Measurements from ENCODE around the gene SVIL.
"Not testable (repeated sequence)": the region's sequence is repeated elsewhere in the genome, so short reads cannot be mapped to it uniquely, and the experiment has no call there.

The SVIL gene

DNA sequence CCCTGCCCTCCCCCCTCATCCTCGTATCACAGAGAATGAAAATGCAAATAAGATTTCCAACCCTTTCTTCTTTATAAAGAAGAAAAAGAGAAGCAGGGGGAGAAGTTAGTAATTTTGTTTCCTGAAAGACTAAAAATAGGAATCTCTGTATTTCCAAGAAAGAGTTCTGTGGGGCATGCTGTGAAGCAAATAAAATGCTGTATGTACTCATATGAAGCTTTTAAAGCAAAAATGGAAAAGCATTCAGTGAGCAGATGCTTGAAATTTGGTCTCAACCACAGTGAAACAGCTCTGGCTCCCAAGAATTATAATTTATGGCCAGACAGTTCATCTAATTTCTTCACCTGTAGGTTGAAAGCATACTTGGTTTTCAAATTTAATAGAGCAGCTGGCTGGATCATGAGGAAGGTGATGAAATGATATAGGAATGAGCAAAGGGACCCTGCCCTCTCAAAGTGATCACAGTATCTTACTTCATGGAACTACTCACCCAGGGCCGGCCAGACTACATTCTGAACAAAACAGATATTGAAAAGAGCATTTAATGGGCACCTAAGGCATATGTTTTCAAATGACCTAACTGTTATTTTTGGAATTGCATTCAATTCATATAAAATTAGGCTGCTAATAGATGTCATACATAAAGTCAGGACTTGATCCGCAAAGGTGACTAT is 31.4 kb downstream of the SVIL start:
- no peak for DNase-seq (ENCODE audit: low read depth, low spot score)

DNA sequence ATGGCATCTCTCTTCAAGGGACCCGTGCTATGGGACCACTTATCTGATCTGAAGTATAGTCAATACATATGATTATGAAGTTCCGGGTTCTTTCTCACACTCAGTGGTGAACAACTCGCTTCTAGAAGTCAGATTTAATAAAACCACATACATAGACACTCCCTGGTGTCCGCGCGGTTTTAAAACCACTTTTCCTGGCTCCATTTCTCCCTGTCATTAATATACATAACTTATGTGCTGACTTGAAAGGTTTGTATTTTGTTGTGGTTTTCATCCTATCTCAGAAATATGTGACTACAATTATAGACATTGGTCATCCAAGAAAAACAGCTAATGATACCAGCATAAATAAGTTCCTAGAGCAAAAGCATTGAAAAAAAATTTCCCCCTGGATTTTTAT is 34.0 kb downstream of the SVIL start:
- DNase-seq (ENCODE audit: low read depth, low spot score) = no peak

DNA sequence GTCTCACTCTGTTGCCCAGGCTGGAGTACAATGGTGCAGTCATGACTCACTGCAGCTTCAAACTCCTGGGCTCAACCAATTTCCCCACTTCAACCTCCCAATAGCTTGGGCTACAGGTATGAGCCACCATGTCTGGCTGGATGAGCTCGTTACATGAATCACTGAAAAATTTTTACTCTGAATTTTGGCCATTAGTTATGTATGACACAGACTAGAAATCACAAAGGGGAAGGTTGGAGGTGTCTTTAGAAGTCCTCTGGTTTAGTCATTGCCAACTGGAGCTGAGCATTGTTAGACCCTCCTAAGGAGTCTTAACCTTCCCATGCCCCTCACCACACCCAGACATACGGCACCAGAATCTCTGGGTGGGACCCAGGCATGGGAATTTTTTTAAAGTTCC is 34.7 kb downstream of the SVIL start:
- no peak for DNase-seq (ENCODE audit: low read depth, low spot score)

DNA sequence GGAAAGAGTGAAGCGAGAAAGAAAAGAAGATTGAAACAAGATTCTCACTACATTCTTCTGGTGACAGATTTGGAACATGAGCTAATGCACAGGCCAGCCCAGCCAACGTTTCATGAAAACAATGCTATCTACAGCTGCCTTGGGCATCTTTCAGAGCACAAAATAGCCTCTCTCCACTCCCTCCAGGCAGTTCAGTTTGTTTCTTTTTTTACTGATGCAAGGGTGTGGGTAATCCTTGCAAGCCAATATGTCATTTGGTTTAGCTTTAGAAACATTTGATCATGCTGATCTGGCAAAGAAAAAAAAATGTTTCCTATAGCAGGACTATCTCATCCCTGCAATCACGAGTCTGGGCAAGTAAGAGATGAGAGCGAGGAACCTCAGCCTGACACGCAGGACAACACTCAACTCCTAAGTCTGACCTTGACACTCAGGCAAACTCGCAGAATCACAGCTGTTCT is 35.9 kb downstream of the SVIL start:
- DNase-seq (ENCODE audit: low read depth, low spot score) = no peak

DNA sequence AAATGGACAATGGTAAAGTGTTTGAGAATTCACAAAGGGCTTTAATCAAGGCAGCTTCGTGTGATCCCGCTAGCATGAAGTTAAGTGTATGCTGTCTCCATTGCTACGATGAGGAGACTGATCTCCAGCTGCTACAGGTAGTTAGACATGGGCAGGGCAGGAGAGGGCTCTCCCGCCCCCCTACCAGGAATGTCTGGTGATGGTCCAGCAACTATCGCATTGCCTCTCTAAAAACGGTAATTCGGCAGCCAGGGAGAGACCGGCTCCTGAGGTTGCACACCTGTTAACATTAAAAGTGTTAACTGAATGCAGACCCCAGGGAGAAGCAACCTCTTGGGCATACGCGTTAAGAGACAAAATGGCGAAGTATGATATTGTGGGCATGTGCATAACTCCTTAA is 37.9 kb downstream of the SVIL start:
- DNase-seq (ENCODE audit: low read depth, low spot score) = no peak

DNA sequence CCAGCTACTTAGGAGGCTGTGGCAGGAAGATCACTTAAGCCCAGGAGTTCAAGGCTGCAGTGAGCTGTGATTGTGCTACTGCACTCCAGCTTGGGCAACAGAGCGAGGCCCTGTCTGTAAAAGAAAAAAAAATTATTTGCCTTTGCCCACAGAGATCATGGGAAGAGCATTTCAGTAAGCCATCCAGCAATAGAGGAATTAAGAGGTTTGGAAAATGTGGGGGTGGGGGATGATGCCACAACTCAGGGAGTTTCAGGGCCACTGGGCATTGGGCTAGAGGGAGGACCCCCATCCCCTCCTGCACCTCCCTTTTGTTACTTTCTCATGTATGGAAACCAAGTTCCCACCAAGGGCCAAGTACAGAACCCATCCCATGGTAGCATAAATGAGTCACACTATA is 38.4 kb downstream of the SVIL start:
- no peak for DNase-seq (ENCODE audit: low read depth, low spot score)

DNA sequence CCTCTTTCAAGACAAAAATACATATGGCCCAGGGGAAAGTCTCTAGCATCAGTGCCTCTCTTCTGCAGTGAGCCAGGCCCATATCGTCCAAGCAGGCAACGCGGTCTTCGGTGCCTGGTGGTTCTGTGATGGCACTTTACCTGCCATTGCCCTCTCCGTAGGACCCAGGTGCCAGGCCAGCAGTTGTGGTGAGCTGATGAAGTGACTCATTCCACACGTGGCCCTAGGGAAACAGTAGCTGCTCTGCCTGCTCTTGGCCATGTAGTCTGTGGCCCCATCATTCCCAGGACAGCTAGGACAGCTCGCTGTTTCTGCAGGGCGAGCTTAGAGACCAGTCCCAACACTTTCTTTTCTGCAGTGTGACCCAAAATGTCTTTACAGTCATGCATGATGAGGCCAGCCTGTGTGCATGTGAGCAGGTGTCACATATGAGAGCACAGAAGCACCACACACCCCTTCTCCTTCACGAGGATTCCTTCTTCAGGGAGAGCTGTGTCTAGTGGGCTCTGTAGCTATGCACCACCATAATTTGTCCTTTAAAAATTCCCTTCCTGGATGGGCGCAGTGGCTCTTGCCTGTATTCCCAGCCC is 39.0 kb downstream of the SVIL start:
- no peak for DNase-seq (ENCODE audit: low read depth, low spot score)

DNA sequence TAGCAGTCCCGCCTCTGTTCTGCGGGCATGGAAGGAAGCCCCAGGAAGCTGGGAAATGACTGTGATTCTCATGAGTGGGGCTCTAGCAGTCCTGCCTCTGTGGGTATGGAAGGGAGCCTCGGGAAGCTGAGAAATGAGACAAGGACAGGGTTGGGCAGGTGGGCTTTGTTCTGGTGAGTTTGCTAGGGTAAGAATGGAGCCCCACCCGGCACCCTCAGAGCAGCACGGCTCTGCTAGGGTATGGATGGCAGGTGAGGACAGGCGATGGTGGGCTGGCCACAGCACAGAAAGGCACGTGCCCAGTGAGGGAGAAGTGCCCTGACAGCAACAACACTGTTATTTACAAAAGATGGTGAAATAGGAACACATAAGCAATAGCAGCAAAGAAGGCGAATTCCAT is 39.6 kb downstream of the SVIL start:
- DNase-seq (ENCODE audit: low read depth, low spot score) = no peak

DNA sequence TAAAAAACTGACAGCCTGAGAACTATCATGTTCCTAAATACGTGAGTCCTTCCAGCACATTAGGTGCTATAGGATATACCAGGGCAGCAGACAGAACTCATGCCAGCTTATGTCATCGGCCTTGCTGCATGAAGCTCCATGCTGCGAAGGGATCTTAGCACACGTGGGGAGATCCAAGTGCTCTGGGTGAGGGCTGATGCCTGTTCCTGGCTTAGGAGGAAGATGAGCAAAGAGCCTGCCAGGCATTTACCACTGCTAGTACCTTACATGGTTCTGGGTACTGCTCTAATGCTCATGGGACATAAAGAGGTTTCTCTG is 43.2 kb downstream of the SVIL start:
- DNase-seq (ENCODE audit: low read depth, low spot score) = no peak

DNA sequence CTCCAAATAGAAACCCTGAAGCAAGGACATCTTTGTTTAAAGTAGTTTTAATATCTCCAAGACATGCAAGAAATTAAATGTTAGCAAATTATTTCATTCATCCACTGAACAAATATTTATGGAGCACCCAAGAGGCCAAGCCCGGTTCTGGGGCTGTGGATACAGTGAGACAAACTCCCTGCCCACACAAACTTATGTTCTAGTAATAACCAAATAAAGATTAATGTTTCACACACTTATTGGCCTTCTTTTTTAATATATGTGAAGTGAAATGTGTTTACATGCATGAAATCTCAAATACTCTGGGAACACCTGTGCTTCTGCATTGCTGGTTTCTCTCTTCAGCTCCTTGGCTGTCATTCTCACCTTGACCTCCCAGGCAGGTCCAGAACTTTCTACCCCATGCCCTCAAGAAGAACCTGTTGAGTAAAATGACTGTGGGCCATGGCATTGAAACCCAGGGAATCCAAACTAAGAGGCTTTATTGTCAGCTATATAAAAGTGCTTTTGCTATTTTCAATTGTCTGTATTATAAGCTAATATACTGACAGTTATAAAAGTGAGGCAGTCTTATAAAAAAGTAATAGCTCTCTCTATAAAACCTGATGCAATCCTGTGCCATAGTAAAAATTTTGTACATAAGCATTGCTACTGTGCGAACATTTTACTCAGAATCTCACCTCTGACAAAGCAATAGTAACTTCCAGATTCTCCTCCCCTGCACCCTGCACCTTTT is 43.7 kb downstream of the SVIL start:
- no peak for DNase-seq (ENCODE audit: low read depth, low spot score)

DNA sequence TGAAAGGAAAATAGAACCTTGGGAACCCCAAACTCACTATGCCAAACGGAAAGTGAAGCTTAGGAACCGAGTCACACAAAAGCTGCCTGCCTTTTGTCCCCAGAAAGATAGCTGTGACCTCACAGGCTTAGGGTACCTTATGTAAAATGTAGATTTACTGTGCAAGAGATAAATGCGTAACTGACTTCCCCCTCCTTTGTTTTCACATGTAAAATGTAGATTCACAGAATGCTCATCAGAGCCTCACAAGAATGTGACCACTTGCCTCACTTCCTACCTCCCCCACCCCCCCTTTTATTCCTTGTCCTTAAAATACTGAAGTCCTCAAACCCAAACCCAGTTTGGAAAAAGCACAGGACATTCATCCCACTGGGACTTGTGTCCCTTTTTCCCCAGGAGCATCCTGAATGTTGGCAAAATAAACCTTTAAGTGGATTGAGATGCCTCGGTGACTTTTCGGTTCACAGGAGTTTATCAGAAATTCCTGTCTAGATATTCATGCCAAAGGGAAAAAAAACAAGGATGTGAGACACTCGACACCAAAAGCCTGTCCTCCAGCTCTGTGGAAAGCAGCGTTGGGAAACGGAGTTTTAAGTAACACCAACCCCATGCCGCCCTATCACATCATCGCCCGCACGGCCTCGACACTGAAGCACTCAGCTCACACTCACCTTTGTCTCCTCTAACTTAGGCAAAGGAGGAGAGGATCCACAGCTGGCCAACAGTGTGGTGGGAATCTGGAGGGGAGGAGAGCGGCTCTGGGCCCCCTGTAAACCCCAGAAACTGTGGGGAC is 45.9 kb downstream of the SVIL start:
- no peak for DNase-seq (ENCODE audit: low read depth, low spot score)

DNA sequence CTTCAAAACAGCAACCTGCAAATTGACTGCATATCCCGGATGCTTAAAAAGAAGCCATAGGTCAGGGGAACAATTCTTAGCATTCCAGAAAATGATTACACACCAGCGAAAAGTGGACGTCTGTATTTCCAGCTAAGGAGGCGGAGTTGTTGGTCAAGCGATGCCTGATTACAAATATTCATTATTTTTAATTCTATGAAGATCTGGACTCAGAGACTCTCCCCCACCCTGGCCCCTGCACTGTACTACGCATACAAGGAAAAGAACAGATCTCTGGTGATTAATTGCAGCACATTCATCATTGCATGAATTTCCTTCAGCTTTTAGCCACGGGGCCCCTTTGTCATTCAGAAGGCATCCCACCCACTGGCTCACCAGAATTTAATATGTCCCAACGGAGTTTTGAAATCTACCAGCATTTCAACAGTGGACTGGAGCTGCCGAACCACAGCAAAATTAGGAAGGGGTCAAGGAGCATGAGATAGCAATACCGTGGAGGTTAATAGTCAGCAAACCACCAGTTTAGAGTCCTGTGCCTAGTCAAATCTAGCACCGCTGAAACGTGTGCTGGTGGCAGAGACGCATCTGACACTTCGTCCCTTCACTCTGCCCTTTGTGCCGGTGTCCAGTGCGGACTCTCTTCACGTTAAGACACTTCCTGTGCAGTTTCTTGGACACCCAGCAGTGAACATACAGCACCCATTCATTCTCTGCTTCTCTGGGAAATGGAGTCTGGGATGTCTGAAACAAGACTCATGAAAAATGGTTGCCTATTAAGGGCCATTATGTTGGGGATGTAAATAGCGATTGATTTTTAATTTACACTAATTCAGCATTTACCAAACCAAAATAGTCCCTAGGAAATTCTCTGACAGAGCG is 46.8 kb downstream of the SVIL start:
- not testable (repeated sequence) for DNase-seq (ENCODE audit: low read depth, low spot score)

DNA sequence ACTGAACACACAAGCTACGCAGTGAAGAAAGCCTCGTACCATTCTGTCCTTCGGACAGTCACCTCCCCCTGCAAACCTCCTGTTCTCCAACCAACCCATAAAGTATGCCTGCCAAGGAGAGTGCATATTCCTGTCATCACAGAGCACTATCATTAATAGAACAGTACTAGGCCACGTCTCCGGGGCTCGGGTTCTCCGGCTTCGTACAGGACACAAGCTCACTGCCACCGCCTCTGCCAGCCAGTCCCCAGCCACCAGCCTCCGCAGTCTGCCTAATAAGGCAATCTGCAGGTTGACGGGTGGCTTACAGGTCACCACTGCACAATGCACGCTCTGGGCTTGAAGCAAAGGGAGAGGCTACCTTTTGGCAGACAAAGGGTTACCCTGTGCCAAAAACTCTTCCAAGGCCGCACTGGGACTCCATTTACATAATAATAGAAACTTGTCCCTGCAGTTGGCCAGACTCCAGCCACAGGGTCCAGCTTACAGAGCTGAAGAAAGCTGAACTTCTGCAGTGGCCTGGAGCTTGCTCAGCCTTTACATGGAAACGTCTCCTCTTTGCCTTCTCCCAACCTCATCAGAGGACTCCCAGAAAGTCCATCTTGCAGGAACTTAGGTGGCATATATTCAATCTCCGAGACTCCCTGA is 47.5 kb downstream of the SVIL start:
- not testable (repeated sequence) for DNase-seq (ENCODE audit: low read depth, low spot score)

DNA sequence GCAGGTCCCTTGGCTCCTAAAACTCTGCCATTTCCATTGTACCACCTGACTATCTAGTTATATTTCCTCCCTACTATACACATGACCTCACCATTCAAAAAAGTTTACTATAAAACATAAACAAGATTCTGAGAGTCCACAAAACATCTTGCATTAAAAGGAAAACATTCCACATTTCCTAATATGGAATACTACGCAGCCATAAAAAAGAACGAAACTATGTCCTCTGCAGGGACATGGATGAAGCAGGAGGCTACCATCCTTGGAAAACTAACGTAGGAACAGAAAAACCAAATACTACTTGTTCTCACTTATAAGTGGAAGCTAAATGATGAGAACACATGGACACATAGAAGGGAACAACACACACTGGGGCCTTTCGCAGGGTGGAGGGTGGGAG is 48.3 kb downstream of the SVIL start:
- DNase-seq (ENCODE audit: low read depth, low spot score) = no peak

DNA sequence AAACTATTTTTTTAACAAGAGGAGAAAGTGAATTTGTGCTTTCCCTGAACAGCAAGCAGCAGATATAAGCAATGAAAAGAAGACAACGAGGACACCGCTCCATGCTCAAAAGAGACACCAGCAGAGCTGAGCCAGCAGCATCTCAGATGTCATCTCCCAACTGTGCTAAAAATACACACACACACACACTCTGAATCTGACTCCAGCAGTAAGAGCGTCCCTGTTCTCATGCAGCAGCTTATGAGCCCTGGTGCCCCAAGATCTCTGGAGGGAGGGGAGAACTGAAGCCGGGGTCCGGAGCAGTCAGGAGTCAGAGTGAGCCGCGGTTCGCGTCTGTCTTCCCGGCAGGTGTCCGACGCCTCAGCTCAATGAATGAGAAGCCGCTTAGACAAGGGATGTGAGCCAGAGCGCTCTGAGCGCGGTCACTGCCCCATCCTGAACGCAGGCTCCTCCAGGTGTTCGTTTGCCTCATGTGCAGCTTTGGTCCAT is 49.2 kb downstream of the SVIL start:
- DNase-seq (ENCODE audit: low read depth, low spot score) = no peak

DNA sequence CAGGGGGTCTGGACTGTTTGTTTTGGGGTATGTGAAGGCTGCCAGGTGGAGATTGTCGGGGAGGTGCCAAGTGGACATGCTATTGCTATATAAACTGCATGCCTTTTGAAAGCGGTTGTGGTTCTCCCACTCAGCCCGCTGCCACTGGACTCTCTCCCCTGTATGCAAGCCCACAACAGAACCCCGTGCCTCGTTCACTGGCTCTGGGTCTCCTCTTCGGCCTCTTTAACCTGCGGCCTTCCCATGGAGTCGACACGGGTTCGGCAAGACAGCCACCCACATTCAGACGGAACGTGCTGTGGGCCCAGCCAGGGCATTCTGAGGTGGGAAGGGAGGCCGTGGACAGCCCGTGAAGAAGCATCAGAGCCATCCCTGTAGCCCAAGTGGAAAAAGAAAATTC is 50.3 kb downstream of the SVIL start:
- DNase-seq (ENCODE audit: low read depth, low spot score) = no peak

DNA sequence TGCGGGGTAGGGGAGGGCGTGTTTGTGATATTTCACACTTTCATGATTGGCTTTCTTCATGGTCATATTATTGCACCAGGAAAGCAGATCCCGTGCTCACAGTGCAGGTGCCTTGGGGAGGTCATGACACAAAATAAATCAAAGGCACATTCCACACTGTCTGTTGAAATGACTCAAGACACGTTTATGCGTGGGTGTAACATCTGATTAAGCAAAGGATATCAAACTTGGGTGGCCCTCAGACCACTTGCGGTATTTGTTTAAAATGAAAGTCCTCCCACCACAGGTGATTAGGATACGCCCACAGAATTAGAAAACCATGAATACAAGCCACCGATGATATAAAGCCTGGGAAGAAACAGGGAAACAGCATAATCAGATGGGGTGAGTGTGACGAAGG is 51.1 kb downstream of the SVIL start:
- no peak for DNase-seq (ENCODE audit: low read depth, low spot score)

DNA sequence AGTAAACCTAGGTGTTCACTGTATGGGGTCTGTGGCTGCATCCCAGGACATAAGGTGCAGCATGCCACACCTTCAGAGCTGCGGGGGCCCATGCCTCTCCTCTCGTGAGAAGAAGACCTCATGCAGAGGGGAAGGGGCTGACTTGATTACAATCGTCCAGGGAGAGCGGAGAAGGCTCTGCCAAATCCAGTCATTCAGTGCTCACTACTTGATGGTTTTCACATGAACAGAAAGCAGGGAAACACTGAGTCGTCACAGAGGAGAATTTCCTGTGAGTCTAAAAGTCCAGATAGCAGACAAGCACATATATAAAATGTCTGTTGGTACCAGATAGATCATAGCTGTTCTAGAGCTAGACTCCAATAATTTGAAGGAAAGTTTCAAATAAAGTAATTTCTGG is 52.0 kb downstream of the SVIL start:
- not testable (repeated sequence) for DNase-seq (ENCODE audit: low read depth, low spot score)

DNA sequence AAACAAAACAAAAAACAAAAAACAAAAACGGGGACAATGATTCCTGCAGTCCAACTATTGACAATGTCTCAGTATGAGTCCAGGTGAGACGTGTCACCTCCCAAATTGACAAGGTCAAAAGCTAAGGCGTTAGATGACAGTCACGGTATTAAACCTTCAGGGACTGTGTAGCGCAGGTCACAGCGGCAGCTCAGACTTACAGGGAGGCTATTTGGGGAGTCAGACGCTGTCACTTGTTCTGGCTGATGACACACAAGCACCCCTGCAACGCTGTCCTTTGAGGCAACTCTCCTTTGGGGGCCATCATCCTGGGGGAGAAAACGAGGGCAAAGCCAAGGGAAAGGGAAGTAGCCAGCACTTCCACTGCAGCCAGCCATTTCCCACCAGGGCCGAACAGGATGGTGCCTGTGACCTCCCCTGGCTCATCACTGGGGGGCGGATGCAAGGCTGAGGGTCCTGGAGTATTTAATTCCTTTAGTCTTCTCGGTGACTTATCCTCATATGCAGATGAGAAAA is 55.3 kb downstream of the SVIL start:
- DNase-seq (ENCODE audit: low read depth, low spot score) = no peak

DNA sequence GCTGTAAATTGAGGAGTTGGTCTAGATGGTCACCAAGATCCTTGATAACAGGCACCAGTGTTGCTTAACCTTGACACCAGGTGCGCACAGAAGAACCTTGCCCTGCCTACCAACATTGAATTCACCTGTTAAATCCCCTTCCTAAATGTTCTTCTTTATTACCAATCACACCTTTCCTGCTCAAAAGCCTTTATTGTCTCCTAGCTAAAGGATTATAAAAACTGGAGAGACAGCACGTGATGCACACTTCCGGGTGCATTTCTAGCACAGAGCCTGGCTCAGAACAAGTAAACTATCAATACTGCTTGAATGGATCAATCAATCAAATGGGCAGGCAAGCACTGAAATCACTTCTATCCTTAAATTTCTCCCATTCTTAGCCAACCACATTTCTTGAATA is 56.3 kb downstream of the SVIL start:
- DNase-seq (ENCODE audit: low read depth, low spot score) = no peak

DNA sequence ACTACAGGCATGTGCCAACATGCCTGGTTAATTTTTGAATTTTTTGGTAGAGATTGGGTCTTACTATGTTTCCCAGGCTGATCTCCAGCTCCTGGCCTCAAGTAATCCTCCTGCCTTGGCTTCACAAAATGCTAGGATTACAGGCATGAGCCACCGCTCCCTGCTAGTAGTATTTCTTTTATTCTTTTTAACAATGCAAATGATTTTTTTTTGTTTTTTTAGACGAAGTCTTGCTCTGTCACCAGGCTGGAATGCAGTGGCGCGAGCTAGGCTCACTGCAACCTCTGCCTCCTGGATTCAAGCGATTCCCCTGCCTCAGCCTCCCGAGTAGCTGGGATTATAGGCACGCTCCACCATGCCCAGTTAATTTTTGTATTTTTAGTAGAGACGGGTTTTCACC is 58.1 kb downstream of the SVIL start:
- no peak for DNase-seq (ENCODE audit: low read depth, low spot score)
